Activated CD8-positive, alpha-beta memory T cell treated with anti-CD3 and anti-CD28 coated beads, Interleukin-2, amount 50 U/mL, for 48 hours (primary cell): ENCODE results near the gene IFI6.
"Not testable (repeated sequence)": the region's sequence is repeated elsewhere in the genome, so short reads cannot be mapped to it uniquely, and the experiment has no call there.

Experiments used
- DNase-seq: peaks from one replicate; pipeline ENCODE4 v3.0.0-alpha.2; 2020

The IFI6 gene

DNA sequence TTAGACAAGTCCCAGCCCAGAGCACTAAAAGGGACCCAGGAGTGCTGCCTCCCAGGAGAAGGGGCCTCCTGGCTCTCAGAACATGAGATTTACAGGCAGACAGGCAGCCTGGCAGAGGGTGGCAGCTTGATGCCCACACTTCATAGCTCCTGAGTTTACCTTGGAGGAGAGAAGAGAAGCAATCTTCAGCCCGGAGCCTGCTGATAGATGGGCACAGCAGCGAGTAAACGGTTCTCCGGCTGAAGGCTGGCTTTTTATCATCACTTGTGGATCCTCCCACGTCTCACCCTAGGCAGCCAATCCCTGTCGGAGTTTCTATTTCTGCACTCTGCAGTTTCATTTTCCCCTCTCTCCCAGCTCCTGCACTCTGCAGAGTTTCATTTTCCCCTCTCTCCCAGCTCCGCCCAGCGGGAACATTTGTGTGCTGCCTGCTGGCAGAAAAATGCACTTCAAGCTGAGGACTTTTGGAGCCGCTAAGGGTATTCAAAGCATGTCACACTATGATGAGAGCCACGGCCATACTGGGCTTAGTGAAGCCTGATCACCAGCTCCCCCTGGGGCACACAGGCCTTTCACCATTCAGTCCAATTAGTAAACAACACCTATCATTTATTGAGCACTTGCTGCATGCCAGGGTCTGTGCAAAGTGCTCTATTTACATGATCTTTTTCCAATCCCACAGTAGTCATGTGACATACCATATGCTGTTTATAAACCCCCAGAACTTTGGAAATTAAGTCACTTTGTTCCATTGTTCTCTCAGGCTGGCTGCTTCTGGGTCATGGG is at the start of gene IFI6:
IFI6 (minus strand) TSS at position 229 of the 786 bp plus-strand sequence. CDS start 2,878 bp downstream, outside the sequence.
- DNase-seq: peak; percentile 78

- DNase-seq: no peak
Observed at GRCh38 chr1:27719286-27720251, 47.6 kb upstream of the IFI6 start.

DNA sequence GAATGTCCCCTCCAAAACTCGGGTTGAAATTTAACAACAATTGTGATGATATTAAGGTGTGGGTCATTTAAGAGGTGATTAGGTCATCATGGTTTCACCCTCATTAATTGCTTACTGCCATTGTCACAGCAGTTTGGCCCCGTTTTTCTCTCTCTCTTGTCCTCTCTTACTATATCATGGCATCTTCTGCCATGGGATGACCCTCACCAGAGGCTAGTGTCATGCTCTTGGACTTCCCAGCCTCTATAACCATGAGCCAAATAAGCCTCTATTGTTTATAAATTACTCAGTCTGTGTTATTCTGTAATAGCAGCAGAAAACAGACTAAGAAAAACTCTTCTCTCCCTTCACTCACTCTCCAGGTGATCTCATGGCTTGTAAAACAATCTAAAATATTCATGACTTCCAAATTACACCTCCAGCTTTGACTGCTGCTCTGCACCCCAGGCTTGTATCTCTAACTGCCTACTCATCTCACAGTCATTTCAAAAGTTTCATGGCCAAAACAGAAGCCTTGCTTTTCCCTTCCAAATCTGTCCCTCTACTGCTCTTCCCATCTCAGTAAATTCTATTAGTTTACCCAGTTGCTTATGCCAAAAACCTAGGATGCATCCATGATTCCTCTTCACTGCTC is 44.4 kb upstream of the IFI6 start:
- DNase-seq: no peak

- no peak for DNase-seq
Observed at GRCh38 chr1:27713869-27714513, 42.0 kb upstream of the IFI6 start.

GRCh38 chr1:27713139-27713725 is 41.2 kb upstream of the IFI6 start:
- DNase-seq: no peak

DNA sequence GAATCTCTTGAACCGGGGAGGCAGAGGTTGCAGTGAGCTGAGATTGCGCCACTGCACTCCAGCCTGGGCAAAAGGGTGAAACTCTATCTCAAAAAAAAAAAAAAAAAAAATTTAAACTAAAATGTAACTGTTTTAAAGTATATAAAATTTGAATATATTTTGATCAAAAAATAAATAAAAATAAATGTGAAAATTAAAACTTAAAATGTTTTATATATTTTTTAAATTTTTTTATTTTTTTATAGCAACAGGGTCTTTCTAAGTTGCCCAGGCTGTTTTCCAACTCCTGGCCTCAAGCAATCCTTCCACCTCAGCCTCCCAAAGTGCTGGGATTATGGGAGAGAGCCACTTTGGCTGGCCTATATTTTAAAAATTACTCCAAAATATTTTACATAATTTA is 38.6 kb upstream of the IFI6 start:
- no peak for DNase-seq

GRCh38 chr1:27705545-27705944 is 33.6 kb upstream of the IFI6 start:
- DNase-seq: no peak

DNA sequence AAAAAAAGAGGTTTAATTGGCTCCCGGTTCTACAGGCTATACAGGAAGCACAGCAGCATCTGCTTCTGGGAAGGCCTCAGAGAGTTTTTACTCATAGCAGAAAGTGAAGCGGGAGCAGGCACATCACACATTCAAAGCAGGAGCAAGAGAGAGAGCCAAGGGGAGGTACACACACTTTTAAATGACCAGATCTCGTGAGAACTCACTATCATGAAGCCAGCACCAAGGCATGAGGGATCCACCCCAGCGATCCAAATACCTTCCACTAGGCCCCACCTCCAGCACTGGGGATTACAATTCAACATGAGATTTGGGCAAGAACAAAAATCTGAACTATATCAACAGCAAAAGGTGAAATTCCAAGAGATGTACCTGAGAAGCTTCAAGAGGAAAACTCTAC is 33.0 kb upstream of the IFI6 start:
- DNase-seq: no peak

DNA sequence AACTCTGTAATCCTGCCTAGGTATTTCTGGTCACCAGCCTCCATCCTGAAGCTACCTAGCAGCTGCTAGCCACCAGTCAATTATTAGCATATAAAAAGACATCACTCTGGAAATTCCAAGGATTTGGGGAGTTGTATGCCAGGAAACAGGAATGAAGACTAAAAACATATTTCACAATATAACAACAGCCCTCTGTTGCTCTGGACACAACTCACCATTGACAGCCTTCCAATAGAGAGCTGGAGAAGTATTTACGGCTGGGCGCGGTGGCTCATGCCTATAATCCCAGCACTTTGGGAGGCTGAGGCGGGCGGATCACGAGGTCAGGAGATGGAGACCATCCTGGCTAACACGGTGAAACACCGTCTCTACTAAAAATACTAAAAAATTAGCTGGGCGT is 24.8 kb upstream of the IFI6 start:
- not testable (repeated sequence) for DNase-seq

- no peak for DNase-seq
Observed at GRCh38 chr1:27690183-27690582, 18.2 kb upstream of the IFI6 start.

DNA sequence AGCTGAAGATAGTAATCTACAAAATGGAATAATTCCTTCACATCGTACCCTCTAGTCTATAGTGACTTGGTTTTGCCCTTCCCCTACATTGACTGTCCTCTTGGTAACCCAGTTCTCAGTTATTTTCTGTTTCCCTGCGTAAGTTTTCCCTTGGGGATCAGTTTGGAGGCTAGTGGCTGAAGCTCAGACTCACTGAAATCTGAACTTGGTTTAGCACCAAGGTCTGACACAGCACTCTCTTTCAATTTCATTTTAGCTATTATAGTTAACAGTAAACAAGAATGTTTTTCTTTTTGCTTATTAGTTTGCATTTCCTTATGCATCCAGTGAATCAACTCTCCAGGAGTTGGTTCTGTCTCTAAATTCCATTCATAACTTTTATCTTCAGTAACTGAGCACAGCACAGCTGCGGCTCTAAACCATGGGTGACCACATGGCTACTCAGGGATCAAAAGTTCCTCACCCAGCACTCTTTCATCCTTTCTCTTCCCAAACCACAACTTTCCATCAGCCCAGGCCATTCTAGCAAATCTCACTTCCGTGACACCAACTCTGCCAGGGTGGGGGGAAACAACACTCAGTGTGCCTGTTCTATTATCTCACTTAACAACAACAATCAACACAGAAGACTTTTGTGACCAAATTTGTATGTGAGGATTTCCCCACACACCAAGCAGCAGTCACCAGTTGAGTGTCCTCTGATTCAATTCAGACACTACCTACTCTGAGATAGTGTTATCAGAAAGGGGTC is 17.6 kb upstream of the IFI6 start:
- no peak for DNase-seq

- DNase-seq: no peak
Observed at GRCh38 chr1:27687906-27688305, 15.9 kb upstream of the IFI6 start.

- no peak for DNase-seq
Observed at GRCh38 chr1:27686223-27686990, 14.4 kb upstream of the IFI6 start.

GRCh38 chr1:27684176-27684575 is 12.2 kb upstream of the IFI6 start:
- DNase-seq: no peak

GRCh38 chr1:27682351-27682944 is 10.5 kb upstream of the IFI6 start:
- no peak for DNase-seq

DNA sequence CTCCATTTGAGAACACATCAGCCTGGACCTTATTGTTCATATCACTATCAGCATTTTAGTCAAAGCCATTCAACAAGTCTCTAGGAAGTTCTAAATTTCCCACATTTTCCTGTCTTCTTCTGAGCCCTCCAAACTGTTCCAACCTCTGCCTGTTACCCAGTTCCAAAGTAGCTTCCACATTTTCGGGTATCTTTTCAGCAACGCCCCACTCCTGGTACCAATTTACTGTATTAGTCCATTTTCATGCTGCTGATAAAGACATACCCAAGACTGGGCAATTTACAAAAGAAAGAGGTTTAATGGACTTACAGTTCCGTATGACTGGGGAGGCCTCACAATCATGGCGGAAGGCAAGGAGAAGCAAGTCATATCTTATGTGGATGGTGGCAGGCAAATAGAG is 9.6 kb upstream of the IFI6 start:
- not testable (repeated sequence) for DNase-seq

DNA sequence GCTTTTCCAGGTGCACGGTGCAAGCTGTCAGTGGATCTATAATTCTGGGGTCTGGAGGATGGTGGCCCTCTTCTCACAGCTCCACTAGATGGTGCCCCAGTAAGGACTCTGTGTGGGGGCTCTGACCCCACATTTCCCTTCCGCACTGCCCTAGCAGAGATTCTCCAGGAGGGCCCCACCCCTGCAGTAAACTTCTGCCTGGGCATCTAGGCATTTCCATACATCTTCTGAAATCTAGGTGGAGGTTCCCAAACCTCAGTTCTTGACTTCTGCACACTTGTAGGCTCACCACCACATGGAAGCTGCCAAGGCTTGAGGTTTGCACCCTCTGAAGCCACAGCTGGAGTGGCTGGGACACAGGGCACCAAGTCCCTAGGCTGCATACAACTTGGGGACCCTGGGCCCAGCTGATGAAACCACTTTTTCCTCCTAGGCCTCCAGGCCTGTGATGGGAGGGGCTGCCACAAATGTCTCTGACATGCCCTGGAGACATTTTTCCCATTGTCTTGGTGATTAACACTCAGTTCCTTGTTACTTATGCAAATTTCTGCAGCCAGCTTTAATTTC is 8.3 kb upstream of the IFI6 start:
- DNase-seq: not testable (repeated sequence)

DNA sequence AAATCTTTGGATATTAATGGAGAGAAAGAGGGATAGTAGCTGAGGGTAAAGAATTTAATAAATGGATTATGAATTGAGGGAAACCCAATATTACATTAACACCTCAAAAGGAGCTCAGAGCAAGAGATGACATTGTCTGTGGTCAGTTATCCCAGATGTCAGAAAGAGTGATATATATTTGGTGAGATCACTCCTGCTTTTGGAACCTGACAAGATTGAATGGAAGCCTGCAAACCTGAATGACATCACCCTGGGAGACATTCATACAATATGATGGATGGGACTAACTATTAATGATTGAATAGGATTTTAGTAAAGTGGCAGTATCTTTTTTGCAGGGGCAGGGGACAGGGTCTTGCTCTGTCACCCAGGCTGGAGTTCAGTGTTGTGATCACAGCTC is 6.8 kb upstream of the IFI6 start:
- DNase-seq: no peak

DNA sequence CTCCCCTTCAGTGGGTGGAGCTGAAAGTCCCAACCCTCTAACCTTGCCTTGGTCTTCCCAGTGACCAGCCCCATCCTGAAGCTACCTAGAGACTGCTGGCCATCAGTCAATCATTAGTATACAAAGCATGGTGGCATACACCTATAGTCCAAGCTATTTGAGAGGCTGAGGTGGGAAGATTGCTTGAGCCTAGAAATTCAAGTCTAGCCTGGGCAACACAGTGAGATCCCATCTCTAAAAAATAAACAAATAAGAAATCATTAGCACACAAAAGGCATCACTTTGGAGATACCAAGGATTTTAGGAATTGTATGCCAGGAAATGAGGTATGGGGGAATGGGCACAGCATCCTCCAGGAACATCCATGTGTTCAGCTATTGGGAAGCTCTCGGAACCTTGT is 4.4 kb upstream of the IFI6 start:
- DNase-seq: no peak

DNA sequence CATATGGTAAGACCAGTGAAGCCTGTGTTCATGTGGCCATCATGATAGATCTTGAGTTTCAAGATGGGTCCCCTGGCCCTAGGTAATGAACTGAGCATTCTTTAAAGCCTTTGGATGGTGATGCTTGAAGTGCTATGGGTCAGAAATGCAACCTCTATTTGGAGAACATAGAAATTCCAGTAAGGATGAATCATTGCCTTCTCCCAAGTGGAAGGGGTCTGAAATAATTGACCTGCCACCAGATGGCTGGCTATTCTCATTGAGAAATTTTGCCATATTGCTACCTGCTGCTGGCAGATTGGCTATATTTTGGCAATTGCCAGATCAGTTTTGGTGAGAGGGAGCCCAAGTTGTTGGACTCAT is 739 bp upstream of the IFI6 start:
- no peak for DNase-seq
